Measurements from ENCODE around the gene GPR158.
A peak's percentile ranks its signal among the peaks of the same experiment; 100 is the strongest.

Gene GPR158

GRCh38 chr10:25198151-25198550 lies 23.4 kb downstream of the GPR158 start:
- DNase-seq: no peak

GRCh38 chr10:25206693-25207414 lies 32.1 kb downstream of the GPR158 start:
- no peak for DNase-seq

- no peak for DNase-seq
These were observed 34.8 kb downstream of the GPR158 start for GRCh38 chr10:25209618-25210017.

- DNase-seq: no peak
These were observed 35.5 kb downstream of the GPR158 start for GRCh38 chr10:25210265-25210664.

GRCh38 chr10:25220156-25220555 lies 45.4 kb downstream of the GPR158 start:
- no peak for DNase-seq

- DNase-seq: no peak
These were observed 47.4 kb downstream of the GPR158 start for GRCh38 chr10:25222085-25222660.

- DNase-seq: peak; percentile 14 to 39
These were observed 52.2 kb downstream of the GPR158 start for GRCh38 chr10:25226775-25227682.

- no peak for DNase-seq
These were observed 57.0 kb downstream of the GPR158 start for GRCh38 chr10:25231751-25232150.

GRCh38 chr10:25232204-25232603 lies 57.4 kb downstream of the GPR158 start:
- DNase-seq: no peak

- no peak for DNase-seq
These were observed 70.4 kb downstream of the GPR158 start for GRCh38 chr10:25245165-25245564.

- no peak for DNase-seq
These were observed 82.8 kb downstream of the GPR158 start for GRCh38 chr10:25257646-25258045.

GRCh38 chr10:25261110-25261509 lies 86.3 kb downstream of the GPR158 start:
- DNase-seq: no peak

GRCh38 chr10:25261558-25261957 lies 86.8 kb downstream of the GPR158 start:
- no peak for DNase-seq

- DNase-seq: no peak
These were observed 89.1 kb downstream of the GPR158 start for GRCh38 chr10:25263931-25264330.

GRCh38 chr10:25278180-25278579 lies 103.4 kb downstream of the GPR158 start:
- DNase-seq: no peak

- DNase-seq: no peak
These were observed 105.3 kb downstream of the GPR158 start for GRCh38 chr10:25280076-25280475.

GRCh38 chr10:25280573-25280972 lies 105.8 kb downstream of the GPR158 start:
- DNase-seq: no peak

GRCh38 chr10:25285809-25286208 lies 111.0 kb downstream of the GPR158 start:
- DNase-seq: no peak

GRCh38 chr10:25288181-25288580 lies 113.4 kb downstream of the GPR158 start:
- DNase-seq: no peak

GRCh38 chr10:25294032-25294926 lies 119.5 kb downstream of the GPR158 start:
- DNase-seq: no peak

GRCh38 chr10:25296324-25296723 lies 121.5 kb downstream of the GPR158 start:
- DNase-seq: no peak

GRCh38 chr10:25297466-25297865 lies 122.7 kb downstream of the GPR158 start:
- DNase-seq: no peak

- DNase-seq: no peak
These were observed 125.3 kb downstream of the GPR158 start for GRCh38 chr10:25300073-25300472.
